Measurements from ENCODE around the gene PSMD7. TPM values are rescaled to one million over a fixed set of nuclear protein-coding genes. Genes with fewer than 3 reads are reported as not detected.

PSMD7 gene
- total RNA-seq, 1 donor from 2014 or later, result 46.2 TPM

Other genes starting within 250 kb of the PSMD7 start
- gene NPIPB15, start 79.5 kb downstream of the PSMD7 start, total RNA-seq (ENCODE audit: insufficient read depth, low replicate concordance), result 10.1 TPM
- gene CLEC18B, start 124.7 kb downstream of the PSMD7 start, total RNA-seq (ENCODE audit: insufficient read depth, low replicate concordance), result 7.2 TPM